ENCODE data around the gene IGLL5. TPM values are rescaled to one million over a fixed set of nuclear protein-coding genes. Genes with fewer than 3 reads are reported as not detected.
"Not testable (repeated sequence)": the region's sequence is repeated elsewhere in the genome, so short reads cannot be mapped to it uniquely, and the experiment has no call there.

Gene IGLL5
- total RNA-seq, 1 experiment from 2014 or later, result not detected

GRCh38 chr22:22920910-22921550 is 33.4 kb downstream of the IGLL5 start:
- in situ Hi-C loops (cut with HindIII; ENCODE audit: low pct_unique_long_range_greater_than_20kb, low sequenced_read_pairs), result no loop called here
- DNase-seq (ENCODE audit: low read depth), result no peak

GRCh38 chr22:22921575-22921974 is 34.0 kb downstream of the IGLL5 start:
- no peak for DNase-seq (ENCODE audit: low read depth)
- in situ Hi-C loops (cut with HindIII; ENCODE audit: low pct_unique_long_range_greater_than_20kb, low sequenced_read_pairs), result no loop called here

- DNase-seq (ENCODE audit: low read depth); in situ Hi-C loops (cut with HindIII; ENCODE audit: low pct_unique_long_range_greater_than_20kb, low sequenced_read_pairs): not testable (repeated sequence)
Observed at GRCh38 chr22:22922092-22922953, 34.7 kb downstream of the IGLL5 start.

- in situ Hi-C loops (cut with HindIII; ENCODE audit: low pct_unique_long_range_greater_than_20kb, low sequenced_read_pairs), result no loop called here
- DNase-seq (ENCODE audit: low read depth), result no peak
Observed at GRCh38 chr22:22922954-22923319, 35.3 kb downstream of the IGLL5 start.

- in situ Hi-C loops (cut with HindIII; ENCODE audit: low pct_unique_long_range_greater_than_20kb, low sequenced_read_pairs), result no loop called here
- no peak for DNase-seq (ENCODE audit: low read depth)
Observed at GRCh38 chr22:22923379-22923778, 35.8 kb downstream of the IGLL5 start.

- in situ Hi-C loops (cut with HindIII; ENCODE audit: low pct_unique_long_range_greater_than_20kb, low sequenced_read_pairs), result no loop called here
- no peak for DNase-seq (ENCODE audit: low read depth)
Observed at GRCh38 chr22:22923930-22924329, 36.3 kb downstream of the IGLL5 start.

GRCh38 chr22:22924369-22925145 is 36.9 kb downstream of the IGLL5 start:
- DNase-seq (ENCODE audit: low read depth), result no peak
- in situ Hi-C loops (cut with HindIII; ENCODE audit: low pct_unique_long_range_greater_than_20kb, low sequenced_read_pairs), result no loop called here

- in situ Hi-C loops (cut with HindIII; ENCODE audit: low pct_unique_long_range_greater_than_20kb, low sequenced_read_pairs), result no loop called here
- DNase-seq (ENCODE audit: low read depth), result no peak
Observed at GRCh38 chr22:22925146-22925804, 37.7 kb downstream of the IGLL5 start.

GRCh38 chr22:22925805-22926369 is 38.3 kb downstream of the IGLL5 start:
- in situ Hi-C loops (cut with HindIII; ENCODE audit: low pct_unique_long_range_greater_than_20kb, low sequenced_read_pairs), result no loop called here
- DNase-seq (ENCODE audit: low read depth), result no peak

- in situ Hi-C loops (cut with HindIII; ENCODE audit: low pct_unique_long_range_greater_than_20kb, low sequenced_read_pairs), result no loop called here
- DNase-seq (ENCODE audit: low read depth), result no peak
Observed at GRCh38 chr22:22926370-22927195, 39.0 kb downstream of the IGLL5 start.

GRCh38 chr22:22927196-22927887 is 39.7 kb downstream of the IGLL5 start:
- no peak for DNase-seq (ENCODE audit: low read depth)
- in situ Hi-C loops (cut with HindIII; ENCODE audit: low pct_unique_long_range_greater_than_20kb, low sequenced_read_pairs), result no loop called here

- in situ Hi-C loops (cut with HindIII; ENCODE audit: low pct_unique_long_range_greater_than_20kb, low sequenced_read_pairs), result no loop called here
- DNase-seq (ENCODE audit: low read depth), result no peak
Observed at GRCh38 chr22:22927888-22928665, 40.5 kb downstream of the IGLL5 start.

- in situ Hi-C loops (cut with HindIII; ENCODE audit: low pct_unique_long_range_greater_than_20kb, low sequenced_read_pairs), result no loop called here
- no peak for DNase-seq (ENCODE audit: low read depth)
Observed at GRCh38 chr22:22928666-22929380, 41.2 kb downstream of the IGLL5 start.

- in situ Hi-C loops (cut with HindIII; ENCODE audit: low pct_unique_long_range_greater_than_20kb, low sequenced_read_pairs), result no loop called here
- DNase-seq (ENCODE audit: low read depth), result no peak
Observed at GRCh38 chr22:22929381-22930221, 42.0 kb downstream of the IGLL5 start.

- in situ Hi-C loops (cut with HindIII; ENCODE audit: low pct_unique_long_range_greater_than_20kb, low sequenced_read_pairs), result no loop called here
- DNase-seq (ENCODE audit: low read depth), result no peak
Observed at GRCh38 chr22:22930222-22930497, 42.5 kb downstream of the IGLL5 start.
